ENCODE measurements around the gene OR51F1. TPM values are rescaled to one million over a fixed set of nuclear protein-coding genes. Genes with fewer than 3 reads are reported as not detected.
"Not testable (repeated sequence)": the region's sequence is repeated elsewhere in the genome, so short reads cannot be mapped to it uniquely, and the experiment has no call there.

Gene OR51F1
- not detected for polyA plus RNA-seq (ENCODE audit: insufficient read length)

- DNase-seq, result no peak
Observed at GRCh38 chr11:4769838-4770237, at the start of gene OR51F1. OR51F1 (minus strand) TSS chr11:4769938; CDS start chr11:4769938, 0 bp downstream.

- DNase-seq, result no peak
Observed at GRCh38 chr11:4809246-4809645, 39.5 kb upstream of the OR51F1 start.

GRCh38 chr11:4808476-4808875, 38.7 kb upstream of the OR51F1 start:
- no peak for DNase-seq

GRCh38 chr11:4804280-4804679, 34.5 kb upstream of the OR51F1 start, which contains the start of gene OR52R1:
OR52R1 (minus strand) TSS chr11:4804380; CDS start chr11:4804380, 0 bp downstream.
- DNase-seq, result no peak

- not testable (repeated sequence) for DNase-seq
Observed at GRCh38 chr11:4801316-4801715, 31.6 kb upstream of the OR51F1 start.

GRCh38 chr11:4798427-4799183, 28.9 kb upstream of the OR51F1 start:
- no peak for DNase-seq

- no peak for DNase-seq
Observed at GRCh38 chr11:4797206-4797605, 27.5 kb upstream of the OR51F1 start.

GRCh38 chr11:4782454-4782853, 12.7 kb upstream of the OR51F1 start:
- no peak for DNase-seq

- DNase-seq, result no peak
Observed at GRCh38 chr11:4768094-4768493, 1.6 kb downstream of the OR51F1 start.

- no peak for DNase-seq
Observed at GRCh38 chr11:4766420-4767043, 3.2 kb downstream of the OR51F1 start.

GRCh38 chr11:4763096-4763495, 6.6 kb downstream of the OR51F1 start:
- DNase-seq, result no peak

- no peak for DNase-seq
Observed at GRCh38 chr11:4751201-4751600, 18.5 kb downstream of the OR51F1 start.

- DNase-seq, result no peak
Observed at GRCh38 chr11:4748438-4748837, 21.3 kb downstream of the OR51F1 start.

- DNase-seq, result no peak
Observed at GRCh38 chr11:4740735-4741134, 29.0 kb downstream of the OR51F1 start.

- DNase-seq, result no peak
Observed at GRCh38 chr11:4727171-4727570, 42.6 kb downstream of the OR51F1 start.

GRCh38 chr11:4722616-4723534, 46.9 kb downstream of the OR51F1 start:
- not testable (repeated sequence) for DNase-seq

Other genes with a start within 250 kb of the OR51F1 start
- gene OR52M1, start 224.7 kb downstream of the OR51F1 start, polyA plus RNA-seq (ENCODE audit: insufficient read length), result not detected
- gene OR52I2, start 188.2 kb downstream of the OR51F1 start, polyA plus RNA-seq (ENCODE audit: insufficient read length), result not detected
- not detected for gene OR52I1, start 175.9 kb downstream of the OR51F1 start, polyA plus RNA-seq (ENCODE audit: insufficient read length)
- gene TRIM68, start 161.7 kb downstream of the OR51F1 start, polyA plus RNA-seq (ENCODE audit: insufficient read length), result 8.6 TPM
- not detected for gene OR51D1, start 132.5 kb downstream of the OR51F1 start, polyA plus RNA-seq (ENCODE audit: insufficient read length)
- 1.7 TPM for gene OR51E1, start 126.0 kb downstream of the OR51F1 start, polyA plus RNA-seq (ENCODE audit: insufficient read length)
- gene OR51E2, start 72.1 kb downstream of the OR51F1 start, polyA plus RNA-seq (ENCODE audit: insufficient read length), result 0.76 TPM
- not detected for gene MMP26, start 65.2 kb downstream of the OR51F1 start, polyA plus RNA-seq (ENCODE audit: insufficient read length)
- not detected for gene OR52R1, start 34.4 kb upstream of the OR51F1 start, polyA plus RNA-seq (ENCODE audit: insufficient read length)
- not detected for gene OR51F2, start 51.4 kb upstream of the OR51F1 start, polyA plus RNA-seq (ENCODE audit: insufficient read length)
- not detected for gene OR51S1, start 79.3 kb upstream of the OR51F1 start, polyA plus RNA-seq (ENCODE audit: insufficient read length)
- not detected for gene OR51T1, start 112.0 kb upstream of the OR51F1 start, polyA plus RNA-seq (ENCODE audit: insufficient read length)
- gene OR51A7, start 133.8 kb upstream of the OR51F1 start, polyA plus RNA-seq (ENCODE audit: insufficient read length), result not detected
- not detected for gene OR51G2, start 149.4 kb upstream of the OR51F1 start, polyA plus RNA-seq (ENCODE audit: insufficient read length)
- not detected for gene OR51G1, start 154.4 kb upstream of the OR51F1 start, polyA plus RNA-seq (ENCODE audit: insufficient read length)
- gene OR51A4, start 177.7 kb upstream of the OR51F1 start, polyA plus RNA-seq (ENCODE audit: insufficient read length), result 0.13 TPM
- not detected for gene OR51A2, start 185.8 kb upstream of the OR51F1 start, polyA plus RNA-seq (ENCODE audit: insufficient read length)
- gene OR51L1, start 224.9 kb upstream of the OR51F1 start, polyA plus RNA-seq (ENCODE audit: insufficient read length), result not detected

Measured in hindlimb muscle (tissue), 1 donor.